Activated CD8-positive, alpha-beta memory T cell treated with anti-CD3 and anti-CD28 coated beads for 48 hours (primary cell): ENCODE measurements around the gene NEBL.

Experiments
- DNase-seq, 3 experiments: peaks; one replicate each; pipeline ENCODE4 v3.0.0-alpha.2; 2020; ENCODE audit warnings: low read depth in 2 of 3, low spot score in 2 of 3

NEBL gene

DNA sequence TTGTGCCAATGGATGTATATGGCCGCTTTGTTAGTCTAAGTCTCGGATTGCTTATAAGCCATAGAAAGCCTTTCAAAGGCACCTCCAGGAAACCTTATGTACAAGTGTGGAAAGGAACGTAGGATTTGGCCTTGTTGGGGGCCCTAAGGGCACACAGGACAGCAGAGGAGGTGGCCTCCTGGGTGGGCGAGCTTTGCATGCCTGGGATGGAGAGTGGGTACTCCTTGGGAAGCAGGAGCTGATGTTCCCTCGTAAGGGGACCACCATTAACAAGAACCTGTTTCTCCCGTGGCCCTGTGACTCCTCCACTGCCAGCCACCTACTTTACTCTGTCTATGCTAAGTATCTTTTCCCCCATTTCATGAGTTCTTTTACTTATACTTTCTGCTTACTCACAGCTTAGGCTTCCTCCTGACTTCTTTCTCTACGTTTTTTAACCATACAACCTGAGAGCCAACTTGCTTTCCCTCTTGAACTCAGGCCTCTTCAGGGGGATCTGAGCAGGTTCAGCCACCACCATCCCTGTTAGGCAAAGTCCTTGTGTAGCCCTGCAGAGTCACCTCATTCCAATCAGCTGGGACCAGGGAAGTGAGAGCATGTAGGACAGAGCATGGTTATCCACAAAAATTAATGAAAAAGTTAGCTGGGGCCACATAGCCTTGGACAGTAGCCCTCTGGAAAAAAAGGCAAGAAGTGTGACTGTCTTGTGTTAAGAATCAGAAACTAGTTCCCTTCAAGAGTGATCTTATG is 118.9 kb downstream of the NEBL start:
- DNase-seq = no peak

DNA sequence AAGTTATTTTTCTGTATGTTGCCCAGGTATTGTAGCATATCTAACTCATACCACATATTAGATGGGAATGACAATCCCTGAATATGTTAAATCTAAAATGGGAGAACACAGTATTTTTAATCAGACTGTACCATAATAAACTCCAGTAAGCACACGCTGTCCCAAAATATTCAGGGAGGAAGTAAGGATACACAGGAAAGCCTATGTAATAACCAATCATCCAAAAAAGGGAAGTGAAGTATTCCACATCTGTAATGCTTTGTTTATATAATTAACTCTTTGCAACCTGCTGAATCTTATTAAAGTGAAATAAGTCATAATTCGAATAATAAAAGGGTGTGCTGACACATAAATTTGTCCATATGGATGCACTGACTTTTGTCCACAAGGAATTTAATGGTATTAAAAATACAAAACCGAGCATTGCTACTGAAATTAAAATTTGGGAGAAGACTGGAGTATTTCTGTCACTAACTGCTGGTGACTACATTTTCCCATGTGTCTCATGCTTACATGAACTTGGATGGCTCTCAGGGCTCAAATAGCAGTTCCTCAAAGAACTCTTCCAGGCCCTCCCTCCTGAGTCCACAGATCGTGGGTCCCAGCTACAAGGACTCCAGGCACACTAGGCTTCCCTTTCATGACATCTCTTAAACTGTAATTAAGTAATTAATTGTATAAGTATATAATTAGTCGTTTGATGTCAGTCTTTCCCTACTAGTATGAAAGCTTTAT is 120.6 kb downstream of the NEBL start:
- no peak for DNase-seq

DNA sequence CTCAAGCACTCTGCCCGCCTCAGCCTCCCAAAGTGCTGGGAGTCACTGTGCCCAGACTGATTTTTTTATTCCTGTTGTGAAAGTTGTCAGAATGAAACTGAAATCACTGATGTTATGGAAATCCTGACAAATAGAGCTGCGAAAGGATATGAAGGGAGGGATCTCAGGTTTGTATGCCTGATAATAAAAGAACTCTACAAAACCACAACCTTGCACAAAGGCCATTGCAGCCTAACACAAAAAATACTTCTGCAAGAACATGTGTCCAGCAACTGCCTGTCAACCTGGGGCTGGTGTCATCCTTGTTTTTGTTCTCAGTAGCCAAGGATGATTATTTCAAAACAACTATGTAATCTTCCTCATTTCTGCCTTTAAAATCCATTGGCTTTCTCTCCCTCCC is 126.1 kb downstream of the NEBL start:
- DNase-seq = no peak

DNA sequence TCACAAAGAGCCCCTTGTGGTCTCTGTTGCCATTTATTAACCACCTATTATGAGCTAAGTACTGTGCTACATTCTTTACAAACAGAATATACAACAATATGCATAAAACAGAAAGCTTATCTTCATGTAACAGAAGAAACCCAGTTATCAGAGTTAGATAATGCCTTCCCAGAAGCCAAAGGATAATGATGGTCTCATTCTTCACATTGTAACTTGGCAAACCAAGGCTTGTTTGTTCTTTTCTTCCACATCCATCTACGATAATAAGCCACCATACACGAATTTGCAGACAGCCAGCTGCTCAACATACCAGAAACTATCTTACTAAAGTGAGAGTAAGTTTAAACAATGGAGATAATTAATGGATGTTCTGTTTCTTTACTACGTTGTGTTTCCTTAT is 127.6 kb downstream of the NEBL start:
- no peak for DNase-seq

DNA sequence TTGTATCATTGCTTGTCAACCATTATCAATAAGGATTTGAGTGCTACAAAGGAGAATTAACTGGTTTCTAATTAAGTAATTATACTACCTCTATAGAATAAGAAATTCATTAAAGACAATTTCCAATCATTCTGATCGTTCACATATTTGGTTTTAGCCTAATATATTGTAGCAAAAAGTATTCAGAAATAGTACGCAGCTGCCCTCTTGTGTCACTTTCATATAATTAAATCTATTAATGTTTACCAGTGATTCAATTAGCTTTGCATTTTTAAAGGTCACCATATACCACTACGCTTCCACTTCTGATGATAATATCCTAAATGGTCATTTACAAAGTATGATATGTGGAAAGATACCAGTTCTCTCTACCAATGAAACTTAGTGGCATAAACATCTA is 128.3 kb downstream of the NEBL start:
- no peak for DNase-seq

DNA sequence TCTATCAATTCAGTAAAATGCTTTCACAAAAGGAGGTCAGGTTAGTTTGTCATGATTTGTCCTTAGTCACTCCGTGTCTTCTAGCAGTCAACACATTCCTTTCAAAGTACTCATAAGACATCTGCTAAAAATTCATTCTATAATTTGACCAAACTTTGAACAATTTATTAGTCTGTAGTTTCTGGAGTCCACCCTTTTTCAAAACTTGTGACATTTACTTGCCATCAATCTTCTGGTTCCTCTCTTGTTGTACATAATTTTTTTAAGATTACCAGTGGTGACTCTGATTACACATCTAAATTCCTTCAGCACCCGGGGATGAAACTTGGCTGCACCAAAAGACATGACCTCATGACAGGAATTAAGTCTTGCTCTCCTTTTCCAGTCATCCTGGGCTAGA is 130.1 kb downstream of the NEBL start:
- no peak for DNase-seq

DNA sequence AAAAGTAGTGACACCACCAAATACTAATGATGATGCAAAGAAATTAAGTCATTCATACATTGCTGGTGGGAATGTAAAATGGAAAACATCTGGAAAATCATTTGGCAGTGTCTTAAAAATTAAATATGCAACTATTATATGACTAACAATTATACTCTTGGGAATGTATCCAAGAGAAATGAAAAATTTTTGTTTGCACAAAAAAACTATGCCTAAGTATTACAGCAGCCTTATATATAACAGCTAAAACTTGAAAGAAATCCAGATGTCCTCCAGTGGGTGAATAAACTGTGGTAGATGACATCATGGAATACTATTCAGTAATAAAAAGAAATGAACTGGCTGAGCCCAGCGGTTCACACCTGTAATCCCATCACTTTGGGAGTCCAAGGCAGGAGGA is 132.0 kb downstream of the NEBL start:
- DNase-seq = no peak

DNA sequence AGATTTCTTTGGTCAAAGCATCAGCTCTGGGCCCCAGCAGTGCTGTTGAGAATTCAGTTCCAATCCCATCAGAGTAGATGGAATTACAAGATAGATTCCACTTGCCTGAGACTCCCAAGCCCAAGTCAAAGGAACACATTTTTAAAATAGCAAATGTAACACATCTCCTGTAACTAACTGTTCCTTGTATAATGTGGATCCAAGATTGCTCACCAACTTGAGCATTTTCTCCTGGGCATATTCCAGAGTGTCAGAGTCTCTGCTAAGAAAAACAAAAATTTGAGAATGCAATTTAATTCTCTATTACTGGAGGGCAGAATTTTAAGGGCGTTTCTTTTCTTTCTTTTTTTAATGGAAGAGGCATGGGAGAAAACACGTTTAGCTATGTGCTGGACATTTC is 136.7 kb downstream of the NEBL start:
- DNase-seq = no peak

DNA sequence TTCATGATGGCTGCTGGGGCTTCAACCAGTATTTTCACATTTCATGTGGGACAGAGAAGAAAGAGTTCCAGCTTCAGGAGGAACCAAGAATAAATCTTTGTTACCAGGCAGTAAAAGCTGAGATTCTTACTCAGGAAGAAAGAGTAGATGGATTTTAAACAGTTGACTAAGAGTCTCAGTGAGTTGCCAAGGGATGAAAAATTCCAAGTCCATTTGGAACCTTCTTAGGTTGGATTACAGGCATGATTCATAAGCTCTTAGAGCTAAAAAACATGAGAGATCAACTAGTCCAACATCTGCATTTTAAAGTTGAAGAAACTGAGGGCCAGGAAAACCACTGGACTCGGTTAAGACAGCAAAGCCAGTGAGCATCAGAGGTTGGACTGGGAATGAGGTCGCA is 148.6 kb downstream of the NEBL start:
- DNase-seq = no peak

DNA sequence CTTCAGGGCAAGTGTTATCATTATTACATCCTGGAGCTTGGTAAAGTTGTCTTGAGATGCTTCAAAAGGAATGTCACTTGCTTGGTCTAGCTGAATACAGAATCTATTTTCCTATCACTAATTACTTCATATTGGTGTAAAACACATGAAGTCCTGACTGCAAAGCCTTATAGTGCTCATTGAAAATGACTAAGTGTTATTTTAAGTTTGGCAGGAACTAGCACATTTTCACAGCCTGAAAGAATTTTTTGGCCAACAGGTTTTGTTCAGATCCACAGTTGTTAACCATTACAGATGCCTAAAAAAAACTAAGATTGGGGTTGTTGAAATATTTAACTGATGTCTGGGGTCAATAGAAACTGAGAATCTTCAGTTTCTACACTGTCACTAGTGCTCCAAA is 149.3 kb downstream of the NEBL start:
- no peak for DNase-seq

DNA sequence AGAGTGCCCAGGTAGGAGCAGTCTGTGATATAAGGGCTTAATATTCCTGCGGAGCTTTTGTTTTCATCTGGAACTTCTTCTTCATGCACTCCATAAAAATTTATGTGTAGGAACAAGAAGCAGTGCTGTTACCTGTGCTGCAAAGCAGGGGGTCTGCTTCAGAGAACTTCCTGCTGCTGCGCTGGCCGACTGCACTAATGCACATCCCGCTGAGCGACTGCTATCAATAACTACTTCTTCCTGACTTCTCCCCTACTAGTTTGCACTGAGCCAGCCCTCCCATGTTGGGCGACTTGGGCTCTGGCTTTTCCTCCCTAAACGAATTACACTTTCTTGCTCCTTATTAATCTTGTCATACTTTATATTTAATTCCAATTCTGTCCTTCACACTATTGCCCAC is 150.3 kb downstream of the NEBL start:
- DNase-seq = no peak

DNA sequence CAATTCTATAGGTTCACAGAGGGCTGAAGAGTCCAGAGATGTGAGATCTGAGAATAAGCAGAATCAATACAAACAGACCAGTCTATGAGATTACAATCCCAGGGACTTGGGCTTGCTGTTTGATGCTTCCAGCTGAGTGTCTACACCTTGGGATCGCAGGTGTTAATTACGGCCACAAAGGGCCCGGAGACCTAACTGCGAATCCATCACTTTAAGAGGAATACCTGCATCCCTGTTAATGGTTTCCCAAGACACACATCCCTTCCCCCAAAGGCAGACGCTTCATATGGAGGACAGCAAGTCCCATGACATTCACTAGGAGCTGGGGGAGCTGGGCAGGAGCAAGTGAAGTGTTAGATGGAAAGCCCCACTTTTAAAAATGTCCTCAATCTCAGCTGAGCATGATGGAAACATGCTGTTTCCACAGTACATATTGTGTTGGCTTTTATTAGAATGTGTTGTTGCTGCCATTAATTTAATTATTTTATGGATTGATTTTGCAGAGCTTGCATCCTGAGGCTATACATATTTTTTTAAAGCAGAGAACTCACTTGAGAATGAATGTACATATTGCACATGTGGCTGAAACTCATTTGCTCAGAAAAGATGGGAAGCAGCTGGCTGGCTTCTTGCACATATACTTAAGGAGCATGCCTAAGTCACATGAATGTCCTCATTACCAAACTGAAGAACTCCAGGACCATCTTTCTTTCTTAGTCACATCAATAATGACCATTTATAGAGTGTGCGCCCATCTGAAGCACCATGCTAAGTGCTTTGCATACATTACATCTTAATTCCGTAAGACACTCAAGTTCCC is 151.3 kb downstream of the NEBL start:
- no peak for DNase-seq

DNA sequence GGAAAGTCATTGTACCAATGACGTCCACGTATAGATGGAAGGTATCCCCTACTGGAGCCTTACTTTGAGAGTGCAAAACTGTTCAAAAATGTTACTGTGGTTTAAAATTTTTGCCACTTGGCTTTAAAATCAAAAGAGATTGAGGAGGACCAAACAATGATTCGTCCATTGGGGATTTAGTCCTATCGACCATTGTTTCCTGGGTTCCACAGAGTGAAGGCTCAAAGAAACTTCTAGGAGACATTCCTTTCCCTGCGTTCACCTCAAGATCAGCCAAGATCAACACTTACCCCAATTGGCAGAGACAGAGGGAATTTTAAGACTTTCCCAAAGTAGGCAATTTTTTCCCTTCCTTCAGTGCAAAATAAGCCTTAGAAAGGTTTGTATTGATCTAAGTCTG is 152.3 kb downstream of the NEBL start:
- DNase-seq = no peak

DNA sequence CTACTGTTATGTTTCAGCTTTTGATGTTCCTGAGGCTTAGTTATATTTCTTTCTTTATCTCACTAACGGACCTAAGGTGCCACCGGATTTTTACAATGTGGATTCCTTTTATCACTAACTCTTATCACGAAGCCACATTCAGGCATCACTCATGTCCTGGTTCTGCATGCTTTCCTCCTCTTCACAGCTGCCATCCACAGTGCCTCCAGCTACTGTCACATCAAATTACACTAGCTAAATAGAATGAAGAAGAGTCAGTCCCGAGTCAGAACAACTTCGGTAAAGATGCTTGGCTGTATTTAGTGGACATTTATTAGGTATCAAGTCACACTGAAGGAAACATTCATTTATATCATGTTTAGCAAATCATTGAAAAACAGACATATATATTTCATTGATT is 153.2 kb downstream of the NEBL start:
- DNase-seq = no peak

DNA sequence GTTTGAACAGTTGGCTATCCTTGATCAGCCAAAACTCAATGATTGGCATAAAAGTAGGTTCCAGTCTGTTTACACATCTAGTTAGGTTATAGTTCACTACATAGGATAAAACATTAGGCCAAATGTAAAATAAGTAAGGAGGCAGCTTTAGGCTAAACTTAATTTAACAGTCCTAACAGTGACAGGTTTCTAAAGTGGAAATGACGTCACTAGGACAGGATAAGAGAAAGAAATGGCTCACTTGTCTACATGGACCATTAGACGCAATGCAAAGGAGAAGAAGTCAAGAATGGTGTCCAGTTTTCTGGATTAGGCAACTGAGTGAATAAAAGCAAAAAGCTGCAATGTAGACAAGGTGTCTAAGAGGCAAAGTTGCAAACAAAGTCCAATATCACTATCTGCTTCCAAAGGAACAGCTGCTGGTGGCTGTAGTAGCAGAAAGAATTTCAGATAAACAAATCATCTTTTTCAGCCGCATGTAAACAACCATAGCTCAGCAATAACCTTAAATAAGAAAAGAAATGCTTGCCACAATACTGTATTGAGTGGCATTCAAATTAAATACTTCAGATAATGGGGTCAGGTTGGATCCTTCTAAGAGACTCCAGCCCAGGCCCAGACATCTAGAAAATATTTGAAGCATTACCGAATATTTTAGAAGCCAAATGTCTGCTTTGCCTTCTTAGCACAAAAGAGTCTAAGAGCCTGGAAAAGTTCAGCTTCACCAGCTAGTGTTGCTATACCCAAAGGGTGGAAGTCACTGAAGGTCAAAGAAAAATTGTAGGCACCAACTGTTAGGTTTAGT is 154.2 kb downstream of the NEBL start:
- no peak for DNase-seq

DNA sequence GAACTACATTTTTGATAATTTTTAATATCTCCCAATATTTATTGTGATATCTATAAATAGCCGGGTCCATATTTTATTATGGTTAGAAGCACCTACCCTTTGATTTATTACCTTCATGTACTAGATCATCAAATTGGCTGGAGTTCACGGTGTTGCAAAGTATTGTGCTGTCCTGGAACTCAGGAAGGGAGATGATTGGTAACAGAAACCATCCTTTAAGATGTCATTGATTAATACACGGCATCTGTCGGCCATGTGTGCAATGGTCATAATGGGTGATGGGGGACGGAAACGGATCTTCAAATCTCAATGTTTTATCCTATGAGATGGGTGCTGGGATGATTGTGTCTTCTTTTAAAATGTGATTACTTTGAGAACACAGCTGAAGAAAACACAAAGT is 157.0 kb downstream of the NEBL start:
- no peak for DNase-seq

DNA sequence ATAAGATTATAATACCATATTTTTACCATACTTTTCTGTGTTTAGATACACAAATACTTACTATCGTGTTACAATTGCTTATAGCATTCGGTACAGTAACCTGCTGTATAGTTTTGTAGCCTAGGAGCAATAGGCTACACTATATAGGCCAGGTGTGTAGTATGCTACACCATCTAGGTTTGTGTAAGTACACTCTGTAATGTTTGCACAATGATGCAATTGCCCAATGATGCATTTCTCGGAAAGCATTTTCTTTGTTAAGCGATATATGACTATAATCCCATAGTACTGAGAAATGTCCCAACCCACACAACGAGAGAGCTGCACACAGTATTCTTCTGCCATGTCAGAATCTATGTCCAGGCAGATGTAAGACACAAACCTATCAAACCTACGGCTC is 160.0 kb downstream of the NEBL start:
- no peak for DNase-seq
